ENCODE results near the gene TC2N.

The TC2N gene

GRCh38 chr14:91870001-91870400 is 2.7 kb upstream of the TC2N start:
- peak; percentile 68 for DNase-seq (ENCODE audit: low read depth)

GRCh38 chr14:91869556-91869955 is 2.2 kb upstream of the TC2N start:
- no peak for TF ChIP-seq CTCF (IDR thresholded peaks at IDR 0.05; ENCODE audit: insufficient read depth, low read depth, low read length, missing control alignments)
- DNase-seq (ENCODE audit: low read depth) = no peak
- H3K4me3 ChIP-seq (ENCODE audit: low read length) = no peak overlapping the region

More at GRCh38 chr14:91870001-91870400, 2.7 kb upstream of the TC2N start:
- no peak for TF ChIP-seq CTCF (IDR thresholded peaks at IDR 0.05; ENCODE audit: insufficient read depth, low read depth, low read length, missing control alignments)
- no peak overlapping the region for H3K4me3 ChIP-seq (ENCODE audit: low read length)

- no peak for TF ChIP-seq CTCF (IDR thresholded peaks at IDR 0.05; ENCODE audit: insufficient read depth, low read depth, low read length, missing control alignments)
- no peak for DNase-seq (ENCODE audit: low read depth)
- no peak overlapping the region for H3K4me3 ChIP-seq (ENCODE audit: low read length)
Observed at GRCh38 chr14:91866511-91867295, 633 bp downstream of the TC2N start.

- no peak for DNase-seq (ENCODE audit: low read depth)
- no peak for TF ChIP-seq CTCF (IDR thresholded peaks at IDR 0.05; ENCODE audit: insufficient read depth, low read depth, low read length, missing control alignments)
- no peak overlapping the region for H3K4me3 ChIP-seq (ENCODE audit: low read length)
Observed at GRCh38 chr14:91866061-91866460, 1.3 kb downstream of the TC2N start.

GRCh38 chr14:91862417-91862816 is 4.9 kb downstream of the TC2N start:
- TF ChIP-seq CTCF (IDR thresholded peaks at IDR 0.05; ENCODE audit: insufficient read depth, low read depth, low read length, missing control alignments) = no peak
- no peak overlapping the region for H3K4me3 ChIP-seq (ENCODE audit: low read length)
- DNase-seq (ENCODE audit: low read depth) = no peak

- no peak for DNase-seq (ENCODE audit: low read depth)
- no peak overlapping the region for H3K4me3 ChIP-seq (ENCODE audit: low read length)
- TF ChIP-seq CTCF (IDR thresholded peaks at IDR 0.05; ENCODE audit: insufficient read depth, low read depth, low read length, missing control alignments) = no peak
Observed at GRCh38 chr14:91861091-91861490, 6.2 kb downstream of the TC2N start.

- H3K4me3 ChIP-seq (ENCODE audit: low read length) = no peak overlapping the region
- no peak for TF ChIP-seq CTCF (IDR thresholded peaks at IDR 0.05; ENCODE audit: insufficient read depth, low read depth, low read length, missing control alignments)
- DNase-seq (ENCODE audit: low read depth) = no peak
Observed at GRCh38 chr14:91860238-91860637, 7.1 kb downstream of the TC2N start.

Data from epithelial cell of esophagus (primary cell).